GM10266 (cell line): Measurements from ENCODE around the gene DDC.
"Not testable (repeated sequence)": the region's sequence is repeated elsewhere in the genome, so short reads cannot be mapped to it uniquely, and the experiment has no call there.

Experiments
- DNase-seq: peaks from one replicate; pipeline ENCODE4 v3.0.0; 2012; ENCODE audit errors: extremely low spot score
- TF ChIP-seq, protein P1 (sequence below): IDR thresholded peaks from 2 replicates; pipeline ENCODE4 v1.5.1; 2012; ENCODE audit warnings: mild to moderate bottlenecking, low read depth; ENCODE audit not compliant: control insufficient read depth, insufficient read depth; ENCODE audit errors: missing control alignments

Gene DDC

DNA sequence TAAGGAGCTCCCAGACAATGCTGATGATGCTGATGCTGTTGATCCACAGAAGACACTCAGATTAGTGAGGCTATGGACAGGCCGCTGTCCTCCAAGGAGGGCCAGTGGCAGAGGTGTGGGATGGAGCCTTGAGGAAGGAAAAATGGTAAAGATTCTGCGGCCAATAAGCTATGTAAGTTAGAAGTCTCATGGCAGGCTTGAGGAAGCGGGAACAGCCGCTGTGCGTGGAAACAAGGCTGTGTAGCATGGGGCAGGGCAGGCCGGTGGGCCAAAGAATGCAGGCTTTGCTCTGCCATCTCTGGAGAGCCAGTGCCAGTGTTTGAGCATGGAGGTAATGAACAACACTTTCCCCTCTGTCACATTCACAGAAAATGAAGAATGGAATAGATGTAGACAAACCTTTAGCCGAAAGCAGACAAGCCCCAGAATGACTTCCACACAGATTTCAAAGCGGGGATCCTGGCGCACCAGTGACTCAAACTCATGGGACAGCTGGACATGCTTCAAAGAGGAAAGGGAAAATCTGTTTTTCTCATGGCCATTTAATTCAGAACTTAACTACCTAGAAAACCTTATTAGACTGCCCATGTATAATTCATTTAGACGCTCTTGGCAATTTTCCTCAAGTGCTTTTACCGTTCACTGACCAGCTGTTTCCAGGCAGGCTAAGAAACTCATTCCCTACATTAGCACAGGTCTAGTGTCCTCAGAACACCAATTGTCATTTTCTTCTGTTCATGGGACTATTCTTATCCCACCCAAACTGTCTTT is 98.2 kb downstream of the DDC start:
- TF ChIP-seq, protein P1, sequence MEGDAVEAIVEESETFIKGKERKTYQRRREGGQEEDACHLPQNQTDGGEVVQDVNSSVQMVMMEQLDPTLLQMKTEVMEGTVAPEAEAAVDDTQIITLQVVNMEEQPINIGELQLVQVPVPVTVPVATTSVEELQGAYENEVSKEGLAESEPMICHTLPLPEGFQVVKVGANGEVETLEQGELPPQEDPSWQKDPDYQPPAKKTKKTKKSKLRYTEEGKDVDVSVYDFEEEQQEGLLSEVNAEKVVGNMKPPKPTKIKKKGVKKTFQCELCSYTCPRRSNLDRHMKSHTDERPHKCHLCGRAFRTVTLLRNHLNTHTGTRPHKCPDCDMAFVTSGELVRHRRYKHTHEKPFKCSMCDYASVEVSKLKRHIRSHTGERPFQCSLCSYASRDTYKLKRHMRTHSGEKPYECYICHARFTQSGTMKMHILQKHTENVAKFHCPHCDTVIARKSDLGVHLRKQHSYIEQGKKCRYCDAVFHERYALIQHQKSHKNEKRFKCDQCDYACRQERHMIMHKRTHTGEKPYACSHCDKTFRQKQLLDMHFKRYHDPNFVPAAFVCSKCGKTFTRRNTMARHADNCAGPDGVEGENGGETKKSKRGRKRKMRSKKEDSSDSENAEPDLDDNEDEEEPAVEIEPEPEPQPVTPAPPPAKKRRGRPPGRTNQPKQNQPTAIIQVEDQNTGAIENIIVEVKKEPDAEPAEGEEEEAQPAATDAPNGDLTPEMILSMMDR = no peak
- DNase-seq = no peak

DNA sequence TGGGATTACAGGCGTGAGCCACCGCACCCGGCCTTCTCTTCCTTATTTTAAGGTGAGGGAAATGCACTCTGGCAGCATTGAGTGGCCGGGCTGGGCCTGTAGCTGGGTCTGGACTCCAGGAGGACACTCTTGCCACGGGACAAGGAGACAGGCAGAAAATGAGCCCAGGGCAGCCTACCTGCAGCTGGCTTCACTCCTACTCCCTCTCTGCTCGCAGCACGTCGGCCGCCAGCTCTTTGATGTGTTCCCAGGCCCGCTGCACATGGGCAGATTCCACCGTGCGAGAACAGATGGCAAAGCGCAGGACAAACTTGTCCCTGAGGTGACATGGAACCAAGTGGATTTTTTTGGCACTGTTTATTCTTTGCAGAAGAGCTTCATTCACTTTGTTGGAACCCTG is 102.2 kb downstream of the DDC start:
- no peak for DNase-seq
- TF ChIP-seq, protein P1 = no peak

DNA sequence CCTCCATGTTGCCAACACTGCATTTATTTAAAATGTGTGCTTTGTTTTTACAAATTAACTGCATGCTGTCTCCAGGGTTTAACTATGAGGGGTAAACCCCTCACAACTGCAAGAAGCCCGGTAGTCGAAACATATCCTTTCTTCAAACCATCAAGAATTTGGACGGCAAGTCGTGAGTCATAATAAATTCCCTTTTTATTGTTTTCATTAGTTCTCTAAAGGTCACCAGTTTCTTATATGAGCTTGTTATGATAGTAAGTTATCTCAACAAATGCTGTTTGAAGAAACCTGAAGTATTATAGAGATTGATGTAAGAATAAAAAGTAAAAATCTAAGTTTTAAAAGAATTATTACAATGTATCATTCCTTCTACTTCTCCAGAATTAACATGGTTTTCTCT is 102.8 kb downstream of the DDC start:
- TF ChIP-seq, protein P1 = no peak
- no peak for DNase-seq

DNA sequence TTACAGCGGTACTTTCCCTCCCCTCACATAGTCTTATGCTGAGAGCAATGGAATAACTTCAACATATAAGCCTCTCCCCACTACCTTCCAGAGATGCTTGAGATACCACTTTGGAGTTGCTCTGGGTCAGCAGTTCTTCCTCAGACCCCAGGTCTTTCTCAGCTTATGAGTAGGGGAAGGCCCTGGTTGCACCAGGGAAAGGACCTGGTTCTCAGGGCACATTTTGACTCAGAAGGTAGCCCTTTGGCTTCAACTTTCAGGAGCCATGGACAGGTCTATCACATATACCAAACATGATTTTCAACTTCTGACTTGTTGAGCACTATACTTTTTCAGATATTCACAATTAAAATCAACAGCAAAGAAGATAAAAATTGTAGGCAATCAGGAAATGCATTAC is 103.5 kb downstream of the DDC start:
- TF ChIP-seq, protein P1 = no peak
- no peak for DNase-seq

DNA sequence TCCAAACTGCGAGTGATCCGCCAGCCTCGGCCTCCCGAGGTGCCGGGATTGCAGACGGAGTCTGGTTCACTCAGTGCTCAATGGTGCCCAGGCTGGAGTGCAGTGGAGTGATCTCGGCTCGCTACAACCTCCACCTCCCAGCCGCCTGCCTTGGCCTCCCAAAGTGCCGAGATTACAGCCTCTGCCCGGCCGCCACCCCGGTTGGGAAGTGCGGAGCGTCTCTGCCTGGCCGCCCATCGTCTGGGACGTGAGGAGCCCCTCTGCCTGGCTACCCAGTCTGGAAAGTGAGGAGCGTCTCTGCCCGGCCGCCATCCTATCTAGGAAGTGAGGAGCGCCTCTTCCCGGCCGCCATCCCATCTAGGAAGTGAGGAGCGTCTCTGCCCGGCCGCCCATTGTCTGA is 106.0 kb downstream of the DDC start:
- not testable (repeated sequence) for DNase-seq

DNA sequence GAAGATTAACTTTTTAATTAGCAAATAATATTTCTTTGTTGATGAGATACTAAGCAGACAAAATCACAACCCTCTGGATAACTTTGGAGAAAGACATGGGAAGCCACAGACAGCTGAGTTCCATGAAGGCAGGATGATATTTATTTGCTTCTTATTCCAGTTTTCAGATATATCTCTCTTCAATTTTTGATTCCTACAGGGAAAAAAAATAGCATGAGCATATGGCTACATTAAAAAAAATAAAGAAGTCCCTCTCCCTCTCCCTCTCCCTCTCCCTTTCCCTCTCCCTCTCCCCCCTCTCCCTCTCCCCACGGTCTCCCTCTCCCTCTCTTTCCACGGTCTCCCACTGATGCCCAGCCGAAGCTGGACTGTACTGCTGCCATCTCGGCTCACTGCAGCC is 106.6 kb downstream of the DDC start:
- not testable (repeated sequence) for DNase-seq

DNA sequence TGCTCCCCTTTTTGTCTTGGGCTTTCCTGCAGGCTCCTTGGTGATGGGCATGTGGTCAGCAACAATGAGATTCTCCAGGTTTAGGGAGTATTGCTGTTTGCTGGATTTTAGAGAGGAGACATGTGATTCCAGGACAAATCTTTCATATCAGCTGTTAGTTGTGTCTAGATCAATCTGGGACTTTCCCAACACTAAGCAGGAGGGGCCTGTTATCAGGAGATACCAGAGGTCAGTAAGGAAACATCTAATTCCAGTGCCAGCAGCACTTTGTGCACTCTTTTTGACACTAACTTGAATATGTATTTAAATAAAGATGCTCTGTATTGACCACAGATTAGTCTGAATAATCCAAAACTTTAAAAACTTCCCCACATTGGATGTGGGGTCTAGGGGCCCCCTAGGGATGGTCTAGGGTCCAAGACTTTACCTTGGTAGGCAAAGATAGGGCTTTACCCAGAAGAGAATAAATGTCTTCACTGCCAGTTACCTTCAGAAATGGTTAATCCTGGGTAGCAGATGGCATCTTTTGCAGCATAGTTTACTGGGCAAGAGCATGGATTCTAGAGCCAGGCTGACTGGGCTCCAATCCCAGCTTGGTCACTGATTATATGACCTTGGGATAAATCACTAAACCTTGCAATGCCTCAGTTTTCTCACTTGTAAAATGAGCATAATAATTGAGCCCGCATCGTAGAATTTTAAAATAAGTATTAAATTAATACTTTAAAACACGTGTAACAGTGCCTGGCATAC is 108.7 kb downstream of the DDC start:
- DNase-seq = no peak
- TF ChIP-seq, protein P1 = no peak

DNA sequence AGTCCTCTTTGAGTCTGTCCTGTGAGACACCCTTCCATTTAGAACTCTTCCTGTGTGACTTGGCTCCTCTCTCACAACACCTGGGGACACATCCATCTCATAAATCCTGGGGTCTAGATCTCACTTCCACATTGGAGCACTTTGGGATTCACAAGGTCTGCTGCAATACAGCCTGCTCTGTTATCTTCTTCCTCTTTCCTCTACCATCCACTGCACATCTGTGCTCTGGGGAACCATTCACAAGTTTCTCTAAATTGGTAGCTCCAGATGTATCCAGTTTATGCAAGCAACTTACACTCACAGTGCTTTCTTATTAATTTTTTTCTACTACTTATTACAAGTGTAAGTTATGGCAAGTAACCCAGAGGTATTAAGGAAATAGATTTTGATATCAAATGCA is 109.5 kb downstream of the DDC start:
- no peak for DNase-seq
- TF ChIP-seq, protein P1 = no peak
